Lower leg skin (tissue), 4 donors: Measurements from ENCODE around the gene TSHZ2. TPM values are rescaled to one million over a fixed set of nuclear protein-coding genes. Genes with fewer than 3 reads are reported as not detected.

Experiments
- DNase-seq, 2 donors: peaks; one replicate each; pipeline ENCODE4 v3.0.0-alpha.2; 2019; ENCODE audit warnings: low spot score in 2 of 2
- H3K4me3 ChIP-seq: fragments of 200-600 bp; sonication (generic); 2 replicates; pipeline ENCODE4 v1.5.1; 2017; ENCODE audit warnings: mild to moderate bottlenecking, low read depth; ENCODE audit not compliant: poor library complexity, severe bottlenecking
- POLR2A ChIP-seq, 2 donors: fragments of 450-650 bp; IDR thresholded peaks; one replicate each; pipeline ENCODE4 v1.6.1; 2016 to 2017; ENCODE audit warnings: antibody characterized with exemption in 2 of 2, mild to moderate bottlenecking in 1 of 2, moderate library complexity in 1 of 2
- WGBS, 2 donors: methylation state at CpG; one replicate each; pipeline ENCODE4 v1.1.5; 2018; 5-methylcytosine and 5-hydroxymethylcytosine counted together
- intact Hi-C: fragments of 100-400 bp; cut with DNase I; formaldehyde crosslinking; loops from one replicate; pipeline ENCODE4 v1.15.0; 2023; ENCODE audit warnings: low total_unique reads
- total RNA-seq, 4 donors: library from RNA; depleted of rRNA; stranded (reverse); fragments of >200 nt; gene quantifications; one replicate each; pipeline ENCODE4 v1.1.0, GENCODE V29; 2016
- TF ChIP-seq, protein P1 (sequence below), 3 donors: fragments of 450-650 bp; IDR thresholded peaks; one replicate each; pipeline ENCODE4 v1.5.1; 2016; ENCODE audit warnings: antibody characterized with exemption in 3 of 3, mild to moderate bottlenecking in 3 of 3, moderate library complexity in 2 of 3

Gene TSHZ2
- total RNA-seq, 4 donors from 2014 or later: 8.1 to 25.7 (median 10.5) TPM

DNA sequence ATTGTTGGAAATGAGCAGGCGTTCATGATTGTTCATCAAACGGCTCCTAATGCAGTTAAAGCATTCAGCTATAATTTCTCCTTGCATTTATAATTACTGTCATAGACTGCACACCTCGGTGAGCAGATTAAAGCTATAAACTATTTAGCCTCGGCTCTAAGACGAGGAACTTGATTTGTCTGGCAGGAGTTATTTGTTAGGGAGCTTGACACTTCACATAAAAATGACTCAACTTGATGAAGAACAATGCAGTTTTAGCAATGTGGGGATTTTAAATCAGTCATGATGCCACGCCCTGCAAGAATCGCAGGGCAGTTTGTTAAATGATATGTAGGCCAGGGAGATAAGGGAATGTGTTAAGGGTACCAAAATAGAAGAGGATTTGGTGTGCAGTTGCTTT, 290.2 kb downstream of the TSHZ2 start:
- DNase-seq: no peak
- no peak overlapping the region for H3K4me3 ChIP-seq
- intact Hi-C loops: no loop called here
- TF ChIP-seq, protein P1, sequence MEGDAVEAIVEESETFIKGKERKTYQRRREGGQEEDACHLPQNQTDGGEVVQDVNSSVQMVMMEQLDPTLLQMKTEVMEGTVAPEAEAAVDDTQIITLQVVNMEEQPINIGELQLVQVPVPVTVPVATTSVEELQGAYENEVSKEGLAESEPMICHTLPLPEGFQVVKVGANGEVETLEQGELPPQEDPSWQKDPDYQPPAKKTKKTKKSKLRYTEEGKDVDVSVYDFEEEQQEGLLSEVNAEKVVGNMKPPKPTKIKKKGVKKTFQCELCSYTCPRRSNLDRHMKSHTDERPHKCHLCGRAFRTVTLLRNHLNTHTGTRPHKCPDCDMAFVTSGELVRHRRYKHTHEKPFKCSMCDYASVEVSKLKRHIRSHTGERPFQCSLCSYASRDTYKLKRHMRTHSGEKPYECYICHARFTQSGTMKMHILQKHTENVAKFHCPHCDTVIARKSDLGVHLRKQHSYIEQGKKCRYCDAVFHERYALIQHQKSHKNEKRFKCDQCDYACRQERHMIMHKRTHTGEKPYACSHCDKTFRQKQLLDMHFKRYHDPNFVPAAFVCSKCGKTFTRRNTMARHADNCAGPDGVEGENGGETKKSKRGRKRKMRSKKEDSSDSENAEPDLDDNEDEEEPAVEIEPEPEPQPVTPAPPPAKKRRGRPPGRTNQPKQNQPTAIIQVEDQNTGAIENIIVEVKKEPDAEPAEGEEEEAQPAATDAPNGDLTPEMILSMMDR (IDR thresholded peaks at IDR 0.05): no peak
- TF ChIP-seq POLR2A (IDR thresholded peaks at IDR 0.05): no peak
- WGBS, 2 donors: 46 to 58% methylated on average over 7 of the region's 7 CpGs

DNA sequence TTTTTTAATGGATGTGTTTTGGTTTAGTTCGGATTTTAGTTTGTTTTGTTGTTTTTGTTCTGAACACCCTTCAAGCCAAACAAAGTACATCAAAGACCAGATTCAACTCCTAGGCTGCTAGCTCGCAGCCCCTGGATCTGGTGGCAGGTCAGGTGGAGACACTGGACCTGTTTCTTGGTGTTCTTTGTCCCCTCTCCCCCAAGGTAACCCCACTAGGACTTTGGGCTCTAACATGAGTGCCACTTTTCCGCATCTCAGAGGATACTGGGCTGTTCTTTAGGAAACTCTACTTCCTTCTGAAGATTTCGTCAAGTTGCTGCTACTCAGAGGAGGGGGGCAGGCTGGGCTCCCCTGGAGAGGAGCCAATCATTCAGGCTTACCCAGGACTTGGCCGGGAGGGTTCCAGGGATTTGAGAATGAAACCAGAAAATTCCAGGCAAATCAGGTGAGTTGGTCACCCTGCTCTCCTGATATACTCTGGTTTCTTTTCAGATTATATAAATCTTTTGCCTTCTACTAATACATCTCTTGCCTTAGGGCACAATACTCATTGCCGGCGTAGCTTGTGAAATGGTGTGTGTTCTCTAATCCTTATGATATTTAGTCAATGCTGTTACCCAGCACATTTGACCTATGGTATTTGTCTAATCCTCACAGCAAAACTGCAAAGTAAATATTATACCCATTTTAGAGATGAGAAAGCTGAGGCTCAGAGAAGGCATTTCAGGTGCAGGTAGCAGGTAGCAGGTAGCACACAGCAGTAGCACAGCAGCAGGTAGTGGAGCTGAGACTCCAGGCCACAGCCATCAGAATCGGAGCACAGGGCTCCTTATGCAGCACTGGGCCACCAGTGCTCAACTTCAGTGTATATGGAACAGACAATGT, 291.6 kb downstream of the TSHZ2 start:
- 80 to 85% methylated on average over 8 of the region's 8 CpGs for WGBS, 2 donors
- intact Hi-C loops: no loop called here
- no peak for DNase-seq
- no peak for TF ChIP-seq POLR2A (IDR thresholded peaks at IDR 0.05)
- TF ChIP-seq, protein P1 (IDR thresholded peaks at IDR 0.05): no peak
- H3K4me3 ChIP-seq: no peak overlapping the region

DNA sequence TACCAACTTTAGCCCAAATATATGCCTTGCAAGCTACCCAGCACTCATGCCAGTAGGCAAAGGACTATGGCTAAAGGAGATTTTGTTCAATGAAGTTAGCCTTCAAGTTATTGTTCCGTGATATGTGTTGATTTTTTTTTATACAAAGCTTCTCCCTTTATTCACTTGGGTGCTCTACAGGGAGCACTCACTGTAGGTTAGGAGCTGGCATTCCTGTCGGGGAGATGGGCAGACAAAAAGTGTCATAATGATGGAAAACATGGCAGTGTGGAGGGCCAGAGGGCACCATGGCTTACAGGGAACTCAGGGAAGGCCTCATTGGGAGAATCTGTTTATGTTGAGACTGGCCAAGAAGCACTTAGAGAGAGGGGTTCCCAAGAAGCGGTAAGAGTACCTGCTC, 292.4 kb downstream of the TSHZ2 start:
- 92 to 100% methylated on average over 3 of the region's 3 CpGs for WGBS, 2 donors
- no peak overlapping the region for H3K4me3 ChIP-seq
- TF ChIP-seq POLR2A (IDR thresholded peaks at IDR 0.05): no peak
- intact Hi-C loops: no loop called here
- DNase-seq: no peak

DNA sequence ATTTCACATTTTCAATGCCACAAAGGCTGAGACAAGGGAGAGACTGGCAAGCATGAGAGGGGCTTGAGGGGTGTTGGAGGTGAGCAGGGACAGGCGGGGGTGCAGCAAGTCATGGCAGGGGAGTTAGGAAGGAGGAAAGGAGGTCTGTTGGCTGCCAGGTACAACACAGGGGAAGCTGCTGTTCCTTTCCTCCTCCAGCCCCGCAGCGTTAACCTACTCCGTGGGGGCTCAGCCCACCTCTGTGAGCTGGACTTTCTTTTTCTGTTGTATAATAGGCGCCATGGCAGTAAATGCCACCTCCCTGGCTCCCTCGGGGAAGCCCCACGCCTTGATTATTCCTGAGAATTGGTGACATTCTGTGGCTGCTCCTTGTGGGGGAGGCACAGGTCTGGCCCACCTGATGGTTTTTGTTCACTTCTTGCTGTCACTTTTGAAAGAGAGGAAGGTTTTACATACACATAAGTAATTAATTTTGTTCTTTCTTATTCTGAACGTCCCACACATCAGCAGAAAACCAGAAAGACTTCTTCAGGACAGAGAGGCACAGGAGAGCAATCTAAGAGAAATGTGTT, 293.2 kb downstream of the TSHZ2 start:
- TF ChIP-seq, protein P1 (IDR thresholded peaks at IDR 0.05): no peak
- no peak for TF ChIP-seq POLR2A (IDR thresholded peaks at IDR 0.05)
- intact Hi-C loops: no loop called here
- no peak overlapping the region for H3K4me3 ChIP-seq
- 75 to 81% methylated on average over 8 of the region's 8 CpGs for WGBS, 2 donors
- no peak for DNase-seq

DNA sequence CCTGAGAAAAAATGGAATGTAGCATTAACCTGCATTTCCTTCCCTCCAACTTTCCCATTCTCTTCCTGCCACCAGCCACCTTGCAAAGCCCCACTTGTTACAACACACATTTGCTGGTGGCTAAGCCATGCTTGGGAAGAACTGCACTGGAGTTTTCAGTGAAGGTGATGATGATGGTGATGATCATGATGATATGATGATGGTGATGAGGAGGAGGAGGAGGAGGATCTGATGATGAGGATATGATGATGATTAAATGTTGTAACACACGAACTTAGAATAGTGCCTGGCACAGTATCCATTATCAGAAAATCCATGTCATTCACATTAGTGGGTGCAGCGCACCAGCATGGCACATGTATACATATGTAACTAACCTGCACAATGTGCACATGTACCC, 297.2 kb downstream of the TSHZ2 start:
- intact Hi-C loops: no loop called here
- WGBS, 2 donors: 79 to 82% methylated on average over 2 of the region's 2 CpGs
- DNase-seq: no peak
- TF ChIP-seq POLR2A (IDR thresholded peaks at IDR 0.05): no peak
- no peak overlapping the region for H3K4me3 ChIP-seq

GRCh38 chr20:53270792-53271375, 298.7 kb downstream of the TSHZ2 start:
- TF ChIP-seq, protein P1 (IDR thresholded peaks at IDR 0.05): no peak
- TF ChIP-seq POLR2A (IDR thresholded peaks at IDR 0.05): no peak
- intact Hi-C loops: no loop called here
- H3K4me3 ChIP-seq: no peak overlapping the region
- 82 to 87% methylated on average over 5 of the region's 5 CpGs for WGBS, 2 donors
- DNase-seq: no peak
